Measurements from ENCODE around the gene DPP7.

The DPP7 gene

GRCh38 chr9:137110147-137110910, 4.2 kb downstream of the DPP7 start:
- DNase-seq: no peak

DNA sequence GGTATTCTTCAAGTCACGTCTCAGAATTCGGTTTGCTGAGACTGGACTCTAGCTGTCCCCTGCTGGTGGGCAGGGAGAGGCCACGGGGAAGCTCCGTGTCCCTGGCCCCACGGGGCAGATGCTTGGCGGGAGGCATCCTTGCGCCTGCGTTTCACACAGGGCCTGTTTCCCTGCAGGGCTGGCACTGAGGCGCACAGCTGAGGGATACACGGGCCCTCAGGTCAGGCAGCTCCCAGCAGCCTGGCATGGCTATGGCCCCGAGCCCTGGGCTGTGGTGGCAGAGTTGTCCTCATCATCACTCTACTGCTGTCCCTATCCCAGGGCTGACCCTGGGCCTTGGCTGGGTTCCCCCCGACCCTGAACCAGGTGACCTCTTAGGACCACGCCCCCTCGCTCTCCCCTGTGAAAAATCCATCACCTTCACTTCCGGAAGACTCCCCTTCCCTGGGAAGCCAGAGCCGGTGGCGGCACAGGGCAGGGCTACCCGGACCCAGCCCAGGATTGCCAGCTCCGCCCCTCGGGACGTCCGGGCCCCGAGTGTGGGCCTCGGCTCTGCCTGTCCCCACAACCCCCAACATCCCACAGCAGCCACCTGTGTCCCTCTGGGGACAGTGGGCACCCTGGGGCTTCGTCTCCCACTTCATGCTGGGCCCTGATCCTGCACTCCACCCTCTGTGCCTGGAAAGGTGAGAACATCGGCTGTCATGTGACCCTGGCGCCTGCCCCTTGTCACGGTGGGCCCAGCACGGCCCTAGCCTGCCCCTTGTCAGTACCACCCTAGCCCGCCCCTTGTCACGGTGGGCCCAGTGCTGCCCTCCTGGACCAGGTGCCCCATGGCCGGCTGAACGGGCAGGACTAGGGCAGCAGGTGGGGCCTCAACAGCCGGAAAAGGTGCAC, 5.0 kb downstream of the DPP7 start:
- DNase-seq: no peak

GRCh38 chr9:137108608-137109249, 5.8 kb downstream of the DPP7 start:
- DNase-seq: no peak

GRCh38 chr9:137107982-137108381, 6.6 kb downstream of the DPP7 start:
- DNase-seq: no peak

DNA sequence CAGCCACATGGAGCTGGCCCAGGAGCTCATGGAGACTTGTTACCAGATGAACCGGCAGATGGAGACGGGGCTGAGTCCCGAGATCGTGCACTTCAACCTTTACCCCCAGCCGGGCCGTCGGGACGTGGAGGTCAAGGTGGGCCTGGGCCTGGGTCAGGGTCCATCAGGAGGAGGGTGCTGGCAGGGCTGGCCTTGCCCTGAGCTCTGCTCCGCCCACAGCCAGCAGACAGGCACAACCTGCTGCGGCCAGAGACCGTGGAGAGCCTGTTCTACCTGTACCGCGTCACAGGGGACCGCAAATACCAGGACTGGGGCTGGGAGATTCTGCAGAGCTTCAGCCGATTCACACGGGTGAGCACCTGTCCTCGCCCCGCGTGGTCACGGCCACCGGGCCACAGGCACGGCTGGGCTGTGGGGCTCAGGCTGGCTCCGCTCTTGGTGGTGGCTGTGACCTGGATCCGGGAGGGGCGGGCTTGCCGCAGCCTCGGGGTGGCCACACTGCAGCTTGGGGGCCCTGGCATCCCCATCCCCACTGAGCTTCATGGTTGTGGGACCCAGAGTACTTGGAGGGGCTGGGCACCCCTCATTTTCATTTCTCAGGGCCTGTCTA, 7.1 kb downstream of the DPP7 start:
- DNase-seq: no peak

DNA sequence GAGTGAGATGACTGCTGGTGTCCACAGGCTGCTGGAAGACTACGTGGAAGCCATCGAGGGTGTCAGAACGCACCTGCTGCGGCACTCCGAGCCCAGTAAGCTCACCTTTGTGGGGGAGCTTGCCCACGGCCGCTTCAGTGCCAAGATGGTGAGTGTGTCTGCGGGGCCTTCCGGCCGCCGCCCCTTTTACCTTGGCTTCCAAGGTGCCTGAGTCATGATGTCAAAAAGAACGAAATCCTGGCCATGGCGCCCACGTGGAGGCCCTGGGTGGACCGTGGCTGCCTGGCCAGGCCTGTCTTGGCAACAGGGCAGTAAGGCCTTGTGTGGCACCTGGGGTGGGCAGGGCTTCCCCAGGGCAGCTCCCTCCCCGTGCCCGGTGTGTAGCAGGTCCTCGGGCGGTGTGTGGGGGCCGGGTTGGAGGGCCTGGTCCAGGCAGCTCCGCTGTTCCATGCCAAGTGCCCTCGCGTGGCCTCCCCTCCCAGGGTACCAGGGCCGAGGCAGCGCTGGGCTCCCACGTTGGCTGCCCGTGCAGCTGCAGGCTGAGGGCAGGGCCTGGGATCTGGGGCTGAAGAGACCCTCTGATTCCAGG, 7.8 kb downstream of the DPP7 start:
- DNase-seq: no peak

- DNase-seq: no peak
Measured at GRCh38 chr9:137105814-137106661, 8.5 kb downstream of the DPP7 start.

DNA sequence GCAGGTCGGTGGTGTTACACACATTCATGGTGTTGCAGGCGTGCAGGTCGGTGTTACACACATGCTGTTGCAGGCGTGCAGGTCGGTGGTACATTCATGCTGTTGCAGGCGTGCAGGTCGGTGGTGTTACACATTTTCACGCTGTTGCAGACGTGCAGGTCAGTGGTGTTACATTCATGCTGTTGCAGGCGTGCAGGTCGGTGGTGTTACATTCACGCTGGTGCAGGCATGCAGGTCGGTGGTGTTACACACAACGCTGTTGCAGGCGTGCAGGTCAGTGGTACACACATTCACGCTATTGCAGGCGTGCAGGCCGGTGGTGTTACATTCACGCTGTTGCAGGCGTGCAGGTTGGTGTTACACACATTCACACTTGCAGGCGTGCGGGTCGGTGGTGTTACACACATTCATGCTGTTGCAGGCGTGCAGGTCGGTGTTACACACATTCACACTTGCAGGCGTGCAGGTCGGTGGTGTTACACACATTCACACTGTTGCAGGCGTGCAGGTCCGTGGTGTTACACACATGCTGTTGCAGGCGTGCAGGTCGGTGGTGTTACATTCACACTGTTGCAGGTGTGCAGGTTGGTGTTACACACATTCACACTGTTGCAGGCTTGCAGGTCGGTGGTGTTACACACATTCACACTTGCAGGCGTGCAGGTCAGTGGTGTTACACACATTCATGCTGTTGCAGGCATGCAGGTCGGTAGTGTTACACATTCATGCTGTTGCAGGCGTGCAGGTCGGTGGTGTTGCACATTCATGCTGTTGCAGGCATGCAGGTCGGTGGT, 11.1 kb downstream of the DPP7 start:
- no peak for DNase-seq

GRCh38 chr9:137099231-137099630, 15.3 kb downstream of the DPP7 start:
- no peak for DNase-seq

DNA sequence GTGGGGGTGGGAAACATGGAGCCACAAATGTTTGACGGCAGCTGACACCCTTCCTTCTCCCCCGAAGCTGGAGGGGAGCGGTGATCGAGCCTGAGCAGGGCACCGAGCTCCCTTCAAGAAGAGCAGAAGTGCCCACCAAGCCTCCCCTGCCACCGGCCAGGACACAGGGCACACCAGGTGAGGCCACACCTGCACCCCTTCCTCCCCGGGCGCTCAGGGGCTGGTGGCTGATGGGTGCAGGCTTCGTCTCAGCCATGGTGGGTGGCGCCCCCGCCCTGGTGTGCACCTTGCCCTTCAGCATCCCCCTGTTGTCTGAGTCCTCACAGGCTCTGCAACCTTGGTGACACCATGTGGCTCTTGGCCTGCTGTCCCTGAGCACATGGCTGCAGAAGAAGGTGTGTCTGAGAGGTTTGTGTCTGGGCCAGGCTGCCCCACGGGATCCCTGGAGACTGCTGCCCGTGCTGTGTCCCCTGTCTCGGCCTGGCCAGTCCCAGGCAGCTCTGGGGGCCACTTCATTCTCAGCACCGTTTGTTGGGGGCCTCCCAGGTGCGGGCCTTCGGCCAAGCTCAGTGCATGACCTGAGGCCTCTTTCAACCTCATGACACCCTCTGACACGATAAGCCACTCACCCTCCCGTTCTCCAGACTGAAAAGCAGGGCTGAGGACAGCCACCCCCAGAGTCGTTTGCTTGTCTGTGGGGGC, 16.6 kb downstream of the DPP7 start:
- no peak for DNase-seq

DNA sequence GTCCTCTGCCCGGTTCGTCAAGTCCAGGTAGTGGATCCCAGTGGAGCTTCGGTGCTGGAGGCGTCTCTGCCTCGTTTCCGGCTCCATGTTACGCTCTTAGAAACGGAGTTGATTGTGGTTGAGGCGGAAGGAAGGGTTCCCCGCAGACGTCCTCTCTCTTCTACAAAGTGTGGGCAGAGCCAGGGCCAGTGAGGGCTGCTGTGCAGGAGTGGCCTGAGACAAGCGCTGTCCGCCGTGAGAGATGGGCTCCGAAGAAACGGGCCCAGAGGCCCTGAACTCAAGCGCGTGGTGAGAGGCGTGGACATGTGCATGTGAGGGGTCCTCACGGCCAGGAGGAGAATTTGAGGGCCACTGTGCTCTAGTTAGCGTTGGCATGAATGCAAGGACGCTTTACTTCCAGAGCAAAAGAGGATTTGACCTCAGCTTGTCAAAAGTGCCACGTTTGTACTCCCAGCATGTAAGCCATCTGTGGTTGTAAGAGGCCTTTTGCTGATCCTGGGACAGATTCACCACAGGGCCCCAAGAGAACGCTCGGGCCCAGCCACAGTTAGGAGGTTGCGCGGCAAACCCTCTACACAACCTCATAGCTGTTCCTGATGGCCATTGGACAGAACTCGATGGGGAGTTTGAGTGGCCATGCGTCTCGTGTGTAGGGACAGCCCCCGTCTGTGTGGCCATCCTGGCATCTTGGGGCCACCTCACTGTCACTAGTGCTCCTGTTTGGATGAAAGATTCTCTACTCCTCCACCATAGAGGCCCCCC, 17.6 kb downstream of the DPP7 start:
- no peak for DNase-seq

DNA sequence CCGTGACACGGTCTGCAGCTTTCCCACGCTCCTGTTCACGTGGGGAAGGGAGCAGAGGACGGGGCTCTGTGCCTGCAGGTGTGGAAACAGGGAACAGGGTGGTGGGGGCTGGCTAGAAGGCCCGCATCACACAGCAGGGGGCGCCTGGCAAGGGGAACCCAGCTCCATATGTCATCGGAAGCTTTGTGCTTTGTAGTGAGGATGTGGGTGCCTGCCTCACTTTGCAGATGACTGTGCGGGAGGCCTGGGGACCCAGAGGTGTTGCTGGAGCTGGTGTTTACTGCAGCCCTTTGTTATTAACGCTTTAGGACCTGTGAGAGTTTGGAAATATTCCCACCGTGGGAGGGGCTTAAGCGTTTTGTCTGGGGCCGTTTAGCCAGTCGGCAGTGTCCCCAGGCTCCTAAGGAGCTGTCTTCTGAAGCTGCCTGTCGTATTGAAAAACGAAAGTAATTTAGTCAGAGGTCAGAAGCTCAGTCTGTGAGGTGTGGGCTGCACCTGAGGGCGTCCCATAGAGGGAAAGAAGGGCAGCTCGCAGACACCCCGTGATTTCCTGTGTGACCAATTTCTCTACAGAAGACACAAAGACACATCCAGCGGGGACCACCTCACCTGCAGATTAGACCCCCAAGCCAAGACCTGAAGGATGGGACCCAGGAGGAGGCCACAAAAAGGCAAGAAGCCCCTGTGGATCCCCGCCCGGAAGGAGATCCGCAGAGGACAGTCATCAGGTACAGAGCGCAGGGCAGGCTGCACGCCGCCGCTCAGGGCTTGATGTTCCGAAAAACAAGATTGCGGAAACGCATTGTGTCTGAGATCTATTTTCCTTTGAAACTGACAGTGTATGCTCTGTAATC, 18.6 kb downstream of the DPP7 start:
- no peak for DNase-seq

GRCh38 chr9:137089232-137089947, 25.1 kb downstream of the DPP7 start:
- DNase-seq: no peak

DNA sequence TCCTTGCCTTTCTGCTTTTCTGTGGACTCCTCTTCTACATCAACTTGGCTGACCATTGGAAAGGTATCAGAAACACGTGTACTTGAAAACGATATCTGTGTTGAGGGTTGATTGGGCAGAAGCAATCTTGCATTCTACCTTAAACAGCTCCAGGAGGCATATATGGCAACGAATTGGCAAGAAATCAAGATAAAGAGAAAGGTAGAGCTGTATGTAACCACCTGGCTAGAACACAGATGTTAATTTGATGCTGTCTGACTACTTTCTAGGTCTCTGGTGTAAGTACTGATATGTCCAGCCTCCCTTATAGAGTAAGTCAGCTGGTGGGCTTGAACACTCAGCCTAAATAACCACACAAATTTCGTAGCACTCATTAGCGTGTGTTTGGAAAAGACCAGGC, 26.4 kb downstream of the DPP7 start:
- DNase-seq: no peak

- DNase-seq: no peak
Measured at GRCh38 chr9:137087409-137087925, 27.1 kb downstream of the DPP7 start.

GRCh38 chr9:137086531-137087408, 27.8 kb downstream of the DPP7 start, which contains the start of gene MAN1B1:
Gene MAN1B1 (plus strand): TSS chr9:137086985. CDS start chr9:137087000, 15 bp downstream.
- DNase-seq: peak; percentile 77
